NB4 (cell line): ENCODE results near the gene RGS9.

Experiments used
- DNase-seq: peaks from one replicate; pipeline ENCODE4 v3.0.0; 2010; ENCODE audit warnings: low read depth
- H3K4me3 ChIP-seq: one replicate; pipeline ENCODE4 v1.5.1; 2011; ENCODE audit warnings: mild to moderate bottlenecking, low read depth, low read length, moderate library complexity
- CTCF ChIP-seq: IDR thresholded peaks from one replicate; pipeline ENCODE4 v1.5.1; 2012; ENCODE audit warnings: low read depth, low read length
- MAX ChIP-seq: IDR thresholded peaks from 2 replicates; pipeline ENCODE4 v1.6.1; 2011; ENCODE audit warnings: low read depth, low read length
- MYC ChIP-seq: IDR thresholded peaks from 2 replicates; pipeline ENCODE4 v1.6.1; 2011; ENCODE audit warnings: low read depth, low read length
- POLR2A ChIP-seq: IDR thresholded peaks from 2 replicates; pipeline ENCODE4 v1.6.1; 2011; ENCODE audit warnings: mild to moderate bottlenecking; ENCODE audit not compliant: insufficient read length; ENCODE audit errors: extremely low read depth

Gene RGS9

GRCh38 chr17:65235284-65235683 is 98.1 kb downstream of the RGS9 start:
- no peak for DNase-seq
- H3K4me3 ChIP-seq: no peak overlapping the region
- no peak for TF ChIP-seq CTCF
- TF ChIP-seq POLR2A: no peak
- TF ChIP-seq MAX: no peak
- no peak for TF ChIP-seq MYC

- no peak for DNase-seq
- no peak overlapping the region for H3K4me3 ChIP-seq
- TF ChIP-seq POLR2A (no peak), MAX (no peak)
Measured at GRCh38 chr17:65236321-65236720, 99.2 kb downstream of the RGS9 start.

- DNase-seq: no peak
- no peak overlapping the region for H3K4me3 ChIP-seq
- TF ChIP-seq POLR2A (no peak), MAX (no peak)
Measured at GRCh38 chr17:65243838-65244625, 106.9 kb downstream of the RGS9 start.

GRCh38 chr17:65246252-65246651 is 109.1 kb downstream of the RGS9 start:
- DNase-seq: no peak
- no peak overlapping the region for H3K4me3 ChIP-seq
- no peak for TF ChIP-seq MAX
- no peak for TF ChIP-seq CTCF
- TF ChIP-seq MYC: no peak
- TF ChIP-seq POLR2A: no peak

- H3K4me3 ChIP-seq: no peak overlapping the region
- no peak for DNase-seq
- TF ChIP-seq CTCF (no peak), MYC (no peak), MAX (no peak), POLR2A (no peak)
Measured at GRCh38 chr17:65249774-65250173, 112.6 kb downstream of the RGS9 start.

GRCh38 chr17:65254166-65254565 is 117.0 kb downstream of the RGS9 start:
- no peak overlapping the region for H3K4me3 ChIP-seq
- TF ChIP-seq POLR2A (no peak), MYC (no peak), CTCF (no peak), MAX (no peak)
- no peak for DNase-seq

GRCh38 chr17:65259281-65259680 is 122.1 kb downstream of the RGS9 start:
- TF ChIP-seq MAX (no peak), POLR2A (no peak), CTCF (no peak), MYC (no peak)
- DNase-seq: no peak
- H3K4me3 ChIP-seq: no peak overlapping the region
